NCI-H2196 treated with DMSO at 0.1 percent for 48 hours (cell line): ENCODE measurements around the gene IKZF3.
"Not testable (repeated sequence)": the region's sequence is repeated elsewhere in the genome, so short reads cannot be mapped to it uniquely, and the experiment has no call there.

ENCODE experiments used
- DNase-seq: peaks from one replicate; lab custom pipeline; 2025; ENCODE audit not compliant: unreplicated experiment; lab: John Stamatoyannopoulos, UW

IKZF3 gene

GRCh38 chr17:39782481-39782880 lies 81.6 kb downstream of the IKZF3 start:
- DNase-seq: peak; percentile 4

- no peak for DNase-seq
These were observed 82.3 kb downstream of the IKZF3 start for GRCh38 chr17:39781861-39782213.

GRCh38 chr17:39781031-39781860 lies 82.9 kb downstream of the IKZF3 start:
- DNase-seq: no peak

- no peak for DNase-seq
These were observed 86.4 kb downstream of the IKZF3 start for GRCh38 chr17:39777534-39778365.

GRCh38 chr17:39776252-39776651 lies 87.9 kb downstream of the IKZF3 start:
- no peak for DNase-seq

GRCh38 chr17:39775031-39775430 lies 89.1 kb downstream of the IKZF3 start:
- no peak for DNase-seq

GRCh38 chr17:39774047-39774446 lies 90.1 kb downstream of the IKZF3 start:
- no peak for DNase-seq

GRCh38 chr17:39772987-39773934 lies 90.9 kb downstream of the IKZF3 start:
- no peak for DNase-seq

- no peak for DNase-seq
These were observed 91.7 kb downstream of the IKZF3 start for GRCh38 chr17:39772415-39772814.

- peak; percentile 74 for DNase-seq
These were observed 94.0 kb downstream of the IKZF3 start for GRCh38 chr17:39769974-39770587.

- no peak for DNase-seq
These were observed 97.0 kb downstream of the IKZF3 start for GRCh38 chr17:39767147-39767546.

- DNase-seq: no peak
These were observed 98.3 kb downstream of the IKZF3 start for GRCh38 chr17:39765766-39766165.

GRCh38 chr17:39765175-39765574 lies 98.9 kb downstream of the IKZF3 start:
- no peak for DNase-seq

- DNase-seq: not testable (repeated sequence)
These were observed 99.9 kb downstream of the IKZF3 start for GRCh38 chr17:39764171-39764570.

GRCh38 chr17:39763051-39763820 lies 100.9 kb downstream of the IKZF3 start:
- no peak for DNase-seq

GRCh38 chr17:39761861-39762496 lies 102.1 kb downstream of the IKZF3 start:
- no peak for DNase-seq

- no peak for DNase-seq
These were observed 104.9 kb downstream of the IKZF3 start for GRCh38 chr17:39759204-39759603.

GRCh38 chr17:39757931-39758873 lies 105.9 kb downstream of the IKZF3 start:
- DNase-seq: no peak
